Left lung (tissue), 10 donors: ENCODE data around the gene FGF14. TPM values are rescaled to one million over a fixed set of nuclear protein-coding genes. Genes with fewer than 3 reads are reported as not detected.

ENCODE experiments used
- ATAC-seq: fragments of 200-7000 bp; cut with Tn5 transposase; one replicate; pipeline ENCODE4 v1.9.1; 2020; ENCODE audit warnings: moderate library complexity
- DNase-seq, 4 donors: peaks; one replicate each; pipeline ENCODE4 v3.0.0-alpha.2; 2013 to 2020
- H3K27ac ChIP-seq, 2 donors: fragments of 200-600 bp; sonication (generic) in 1 of 2; one replicate each; pipeline versions ENCODE4 v1.5.0 to v1.8.0; 2020 to 2021
- H3K27me3 ChIP-seq, 2 donors: fragments of 200-600 bp; sonication (generic) in 1 of 2; one replicate each; pipeline versions ENCODE4 v1.5.0 to v1.8.0; 2020 to 2021
- H3K36me3 ChIP-seq, 2 donors: fragments of 200-600 bp; sonication (generic) in 1 of 2; one replicate each; pipeline versions ENCODE4 v1.5.0 to v1.8.0; 2020 to 2021
- H3K4me1 ChIP-seq, 2 donors: fragments of 200-600 bp; one replicate each; pipeline ENCODE4 v1.8.0; 2021
- H3K4me3 ChIP-seq, 2 donors: fragments of 200-600 bp; sonication (generic) in 1 of 2; one replicate each; pipeline versions ENCODE4 v1.5.0 to v1.8.0; 2020 to 2021; ENCODE audit warnings: mild to moderate bottlenecking in 1 of 2
- H3K9me3 ChIP-seq, 2 donors: fragments of 200-600 bp; sonication (generic) in 1 of 2; one replicate each; pipeline versions ENCODE4 v1.5.0 to v1.8.0; 2020 to 2021
- CTCF ChIP-seq, 2 donors: fragments of 200-600 bp; sonication (generic) in 1 of 2; IDR thresholded peaks; one replicate each; pipeline versions ENCODE4 v1.5.0 to v1.8.0; 2021; ENCODE audit warnings: antibody characterized with exemption in 2 of 2
- intact Hi-C, 2 donors: fragments of 100-400 bp; cut with DNase I; formaldehyde crosslinking; loops; one replicate each; pipeline versions ENCODE4 v1.11.2 to v1.14.2; 2022
- polyA plus RNA-seq, 6 donors: library from polyadenylated mRNA; unstranded; fragments of 120-200 nt; gene quantifications; one replicate each; pipeline ENCODE4 v1.2.1, GENCODE V29; 2013; ENCODE audit not compliant: insufficient read length in 6 of 6
- total RNA-seq, 2 donors: library from RNA; stranded (reverse); fragmentation: NEBNext Ultra II Directional; extraction: Animal tissue kit (Norgen Biotek cat#: 25700); gene quantifications; one replicate each; pipeline ENCODE4 v1.2.1, GENCODE V29; 2021
- donor health status: DM: no; HTN: yes; CAD: no.
- donor health status: DM: no; HTN: no; CAD: no.

Gene FGF14
- total and polyA plus RNA-seq, 8 donors, result 0.45 to 3.4 (median 0.78) TPM

DNA sequence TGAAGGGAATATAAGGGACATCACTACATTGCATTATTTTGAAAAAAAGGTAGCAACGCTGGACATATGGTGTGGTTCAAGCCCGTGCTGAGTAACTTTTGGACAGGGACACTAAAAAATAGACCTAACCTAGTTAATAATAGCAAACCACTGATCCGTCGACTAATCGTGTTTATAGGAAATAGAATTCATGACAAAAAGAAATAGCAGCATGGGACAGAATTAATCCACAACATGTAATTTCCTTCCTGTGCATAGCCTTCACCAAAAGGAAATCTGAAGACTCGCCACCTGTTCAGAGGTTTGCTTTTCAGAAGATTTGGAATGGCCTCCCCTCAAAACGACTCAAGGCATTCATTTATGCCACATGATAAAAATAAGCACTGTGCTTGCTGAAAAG is 128.7 kb downstream of the FGF14 start:
- intact Hi-C loops, result no loop called here
- DNase-seq (no peak), ATAC-seq (no peak)
- no peaks in the 10 kb centered on the region for H3K27me3 ChIP-seq
- H3K9me3 ChIP-seq, result no peaks in the 10 kb centered on the region
- no peak for TF ChIP-seq CTCF (IDR thresholded peaks at IDR 0.05)
- no peak overlapping the region for H3K4me3 ChIP-seq
- H3K4me1 ChIP-seq, result no peaks in the 10 kb centered on the region
- H3K27ac ChIP-seq, result no peak overlapping the region
- no peaks in the 10 kb centered on the region for H3K36me3 ChIP-seq

DNA sequence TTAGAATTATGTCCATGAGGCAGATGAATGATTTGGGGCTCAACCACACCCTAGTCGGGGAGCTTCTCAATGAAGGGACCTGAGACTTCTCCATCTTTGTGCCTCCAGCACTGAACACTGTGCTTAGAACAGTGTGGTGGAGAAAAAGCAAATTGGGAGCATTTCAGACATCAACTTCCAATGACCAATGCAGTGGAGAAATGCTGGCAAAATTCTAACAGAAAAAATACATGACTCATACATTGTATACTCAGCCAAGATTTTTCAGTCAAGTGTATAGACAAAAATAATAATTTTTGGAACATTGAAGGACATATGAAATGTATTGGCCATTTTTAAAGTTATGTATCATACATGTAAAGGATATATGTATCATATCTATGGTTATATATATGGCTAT is 134.7 kb downstream of the FGF14 start:
- ATAC-seq (no peak), DNase-seq (no peak)
- Histone ChIP-seq H3K9me3 (no peaks in the 10 kb centered on the region), H3K36me3 (no peaks in the 10 kb centered on the region), H3K27me3 (no peaks in the 10 kb centered on the region), H3K4me3 (no peak overlapping the region), H3K4me1 (no peaks in the 10 kb centered on the region), H3K27ac (no peak overlapping the region)
- TF ChIP-seq CTCF (IDR thresholded peaks at IDR 0.05), result no peak
- intact Hi-C loops, result no loop called here

DNA sequence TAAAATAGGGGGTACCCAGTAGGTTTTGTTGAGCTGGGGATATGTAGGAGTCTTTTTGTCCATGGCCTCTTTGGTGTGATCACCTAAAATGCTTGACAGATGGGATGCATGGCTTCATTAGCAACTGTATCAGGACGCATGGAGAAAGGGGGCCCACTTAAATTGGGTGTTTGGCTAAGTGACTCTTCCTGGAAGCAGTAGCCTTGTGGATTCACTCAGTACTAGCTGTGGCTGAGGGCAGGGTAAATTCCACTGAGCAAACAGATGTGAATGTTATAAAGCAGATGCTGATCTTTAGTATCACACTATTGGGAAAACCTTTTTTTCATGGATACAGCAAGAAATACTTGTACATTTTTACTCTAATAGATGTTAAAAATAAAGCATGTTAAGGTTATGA is 140.0 kb downstream of the FGF14 start:
- DNase-seq (no peak), ATAC-seq (no peak)
- no peaks in the 10 kb centered on the region for H3K4me1 ChIP-seq
- no peak overlapping the region for H3K4me3 ChIP-seq
- H3K9me3 ChIP-seq, result no peaks in the 10 kb centered on the region
- H3K36me3 ChIP-seq, result no peaks in the 10 kb centered on the region
- no peak for TF ChIP-seq CTCF (IDR thresholded peaks at IDR 0.05)
- intact Hi-C loops, result no loop called here
- no peak overlapping the region for H3K27ac ChIP-seq
- H3K27me3 ChIP-seq, result no peaks in the 10 kb centered on the region

DNA sequence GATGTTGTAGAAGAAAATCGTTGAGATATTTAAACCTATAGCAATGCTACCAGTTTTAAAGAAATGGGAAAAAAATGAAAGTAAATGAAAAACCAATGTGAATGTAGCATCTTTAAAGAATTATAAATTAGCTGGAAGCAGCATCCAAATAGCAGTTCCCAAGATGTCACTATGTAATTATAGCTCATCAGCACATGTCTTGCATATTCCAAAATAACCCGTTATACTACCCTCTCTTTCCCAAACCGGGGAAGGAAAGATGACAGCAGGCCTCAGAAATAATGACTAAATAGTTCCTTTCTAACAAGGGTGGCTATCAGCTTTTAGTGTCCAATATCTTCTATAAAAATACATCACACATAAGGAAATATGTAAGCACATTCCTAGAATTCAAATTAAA is 140.5 kb downstream of the FGF14 start:
- Histone ChIP-seq H3K9me3 (no peaks in the 10 kb centered on the region), H3K27me3 (no peaks in the 10 kb centered on the region), H3K4me3 (no peak overlapping the region), H3K27ac (no peak overlapping the region), H3K4me1 (no peaks in the 10 kb centered on the region), H3K36me3 (no peaks in the 10 kb centered on the region)
- ATAC-seq, result no peak
- TF ChIP-seq CTCF (IDR thresholded peaks at IDR 0.05), result no peak
- no peak for DNase-seq
- intact Hi-C loops, result no loop called here

DNA sequence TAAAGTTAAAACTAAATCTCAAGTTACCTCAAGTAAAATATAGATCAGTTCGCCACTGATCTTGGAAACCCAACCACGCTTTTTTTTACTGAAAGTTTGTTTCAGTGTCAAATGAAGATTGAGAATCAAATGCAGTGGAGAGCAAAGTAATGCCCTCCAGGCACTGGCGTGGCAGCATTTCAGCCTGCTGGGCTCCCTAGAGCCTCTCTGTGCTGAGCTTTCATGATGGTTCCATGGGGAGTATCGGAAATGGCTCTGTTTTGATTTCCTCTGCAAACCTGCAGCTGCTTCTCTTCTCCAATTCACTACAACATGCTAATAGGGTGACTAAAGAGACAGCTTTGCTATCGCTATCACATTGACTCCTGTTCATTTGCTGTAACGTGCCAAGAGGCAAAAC is 141.6 kb downstream of the FGF14 start:
- no peak for TF ChIP-seq CTCF (IDR thresholded peaks at IDR 0.05)
- H3K9me3 ChIP-seq, result no peaks in the 10 kb centered on the region
- no peak for DNase-seq
- intact Hi-C loops, result no loop called here
- ATAC-seq, result no peak
- no peaks in the 10 kb centered on the region for H3K4me1 ChIP-seq
- H3K27ac ChIP-seq, result no peak overlapping the region
- no peaks in the 10 kb centered on the region for H3K27me3 ChIP-seq
- no peaks in the 10 kb centered on the region for H3K36me3 ChIP-seq
- no peak overlapping the region for H3K4me3 ChIP-seq
